ENCODE measurements around the gene GOLM1.
A peak's percentile ranks its signal among the peaks of the same experiment; 100 is the strongest.

GOLM1 gene

GRCh38 chr9:85995599-85995998 is 103.8 kb downstream of the GOLM1 start:
- TF ChIP-seq, protein P1, sequence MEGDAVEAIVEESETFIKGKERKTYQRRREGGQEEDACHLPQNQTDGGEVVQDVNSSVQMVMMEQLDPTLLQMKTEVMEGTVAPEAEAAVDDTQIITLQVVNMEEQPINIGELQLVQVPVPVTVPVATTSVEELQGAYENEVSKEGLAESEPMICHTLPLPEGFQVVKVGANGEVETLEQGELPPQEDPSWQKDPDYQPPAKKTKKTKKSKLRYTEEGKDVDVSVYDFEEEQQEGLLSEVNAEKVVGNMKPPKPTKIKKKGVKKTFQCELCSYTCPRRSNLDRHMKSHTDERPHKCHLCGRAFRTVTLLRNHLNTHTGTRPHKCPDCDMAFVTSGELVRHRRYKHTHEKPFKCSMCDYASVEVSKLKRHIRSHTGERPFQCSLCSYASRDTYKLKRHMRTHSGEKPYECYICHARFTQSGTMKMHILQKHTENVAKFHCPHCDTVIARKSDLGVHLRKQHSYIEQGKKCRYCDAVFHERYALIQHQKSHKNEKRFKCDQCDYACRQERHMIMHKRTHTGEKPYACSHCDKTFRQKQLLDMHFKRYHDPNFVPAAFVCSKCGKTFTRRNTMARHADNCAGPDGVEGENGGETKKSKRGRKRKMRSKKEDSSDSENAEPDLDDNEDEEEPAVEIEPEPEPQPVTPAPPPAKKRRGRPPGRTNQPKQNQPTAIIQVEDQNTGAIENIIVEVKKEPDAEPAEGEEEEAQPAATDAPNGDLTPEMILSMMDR (conservative IDR thresholded peaks at IDR 0.05; ENCODE audit: control insufficient read depth, insufficient read depth, low read depth, low read length): no peak
- DNase-seq (ENCODE audit: low read depth): no peak
- no peak overlapping the region for H3K4me3 ChIP-seq (ENCODE audit: control insufficient read depth, low read depth, low read length)

DNA sequence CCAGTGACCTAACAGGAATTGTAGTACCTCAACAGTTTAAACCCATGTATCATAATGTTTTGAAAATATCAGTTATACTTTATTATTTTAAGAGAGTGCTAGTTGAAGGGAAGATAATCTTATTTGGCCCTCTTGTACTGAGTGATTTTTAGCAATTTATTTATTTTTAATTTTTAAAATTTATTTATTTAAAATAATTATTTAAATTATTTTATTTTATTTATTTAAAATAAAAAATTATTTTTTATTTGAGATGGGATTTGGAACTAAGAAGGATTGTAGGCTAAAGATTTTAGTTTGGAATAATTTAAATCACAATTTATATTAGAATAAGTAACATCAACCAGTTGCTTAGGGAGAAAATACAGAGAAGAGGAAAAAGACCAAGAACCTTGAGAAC is 104.3 kb downstream of the GOLM1 start:
- TF ChIP-seq, protein P1 (conservative IDR thresholded peaks at IDR 0.05; ENCODE audit: control insufficient read depth, insufficient read depth, low read depth, low read length): no peak
- DNase-seq (ENCODE audit: low read depth): no peak

DNA sequence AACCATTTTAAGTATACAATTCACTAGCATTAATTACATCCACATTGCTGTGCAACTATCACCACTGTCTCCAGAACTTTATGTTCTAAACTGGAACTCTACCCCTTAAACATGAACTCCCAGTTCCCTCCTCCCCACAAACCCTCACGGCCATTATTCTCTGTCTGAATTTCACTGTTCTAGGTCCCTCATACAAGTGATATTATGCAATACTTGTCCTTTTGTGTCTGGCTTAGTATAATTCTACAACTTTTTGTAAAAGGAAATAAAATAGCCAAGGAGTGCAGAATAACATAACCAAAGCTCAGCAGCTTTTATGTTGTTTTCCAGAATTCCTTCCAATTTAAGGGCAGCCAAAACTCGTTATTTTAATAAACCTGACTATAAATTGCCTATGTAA is 105.2 kb downstream of the GOLM1 start:
- TF ChIP-seq, protein P1 (conservative IDR thresholded peaks at IDR 0.05; ENCODE audit: control insufficient read depth, insufficient read depth, low read depth, low read length): no peak
- H3K4me3 ChIP-seq (ENCODE audit: control insufficient read depth, low read depth, low read length): no peak overlapping the region
- DNase-seq (ENCODE audit: low read depth): no peak

More for the DNA sequence above, 104.3 kb downstream of the GOLM1 start:
- H3K4me3 ChIP-seq (ENCODE audit: control insufficient read depth, low read depth, low read length): no peak overlapping the region

DNA sequence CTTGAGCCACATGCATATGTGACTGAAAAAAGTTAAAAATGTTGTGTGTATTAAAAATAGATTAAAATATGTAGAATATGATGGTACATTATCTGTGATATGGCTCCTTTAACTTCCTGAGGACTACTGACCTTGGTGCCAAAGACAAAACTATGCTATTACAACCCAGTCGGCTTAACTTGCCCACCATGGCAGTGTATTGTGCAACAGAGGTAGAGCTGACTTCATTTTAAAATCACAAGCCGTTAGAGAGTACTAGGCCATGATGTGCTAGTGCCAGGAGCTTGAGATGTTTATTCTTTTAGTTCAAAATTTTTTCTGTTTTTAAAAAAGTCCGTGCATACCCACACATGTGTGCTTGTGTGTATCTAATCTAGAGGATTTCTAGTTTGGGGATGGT is 112.1 kb downstream of the GOLM1 start:
- no peak overlapping the region for H3K4me3 ChIP-seq (ENCODE audit: control insufficient read depth, low read depth, low read length)
- DNase-seq (ENCODE audit: low read depth): peak; percentile 1
- TF ChIP-seq, protein P1 (conservative IDR thresholded peaks at IDR 0.05; ENCODE audit: control insufficient read depth, insufficient read depth, low read depth, low read length): no peak

GRCh38 chr9:85984457-85984856 is 114.9 kb downstream of the GOLM1 start:
- TF ChIP-seq, protein P1 (conservative IDR thresholded peaks at IDR 0.05; ENCODE audit: control insufficient read depth, insufficient read depth, low read depth, low read length): no peak
- H3K4me3 ChIP-seq (ENCODE audit: control insufficient read depth, low read depth, low read length): no peak overlapping the region
- no peak for DNase-seq (ENCODE audit: low read depth)

GRCh38 chr9:85981369-85981768 is 118.0 kb downstream of the GOLM1 start:
- TF ChIP-seq, protein P1 (conservative IDR thresholded peaks at IDR 0.05; ENCODE audit: control insufficient read depth, insufficient read depth, low read depth, low read length): no peak
- no peak overlapping the region for H3K4me3 ChIP-seq (ENCODE audit: control insufficient read depth, low read depth, low read length)
- no peak for DNase-seq (ENCODE audit: low read depth)

DNA sequence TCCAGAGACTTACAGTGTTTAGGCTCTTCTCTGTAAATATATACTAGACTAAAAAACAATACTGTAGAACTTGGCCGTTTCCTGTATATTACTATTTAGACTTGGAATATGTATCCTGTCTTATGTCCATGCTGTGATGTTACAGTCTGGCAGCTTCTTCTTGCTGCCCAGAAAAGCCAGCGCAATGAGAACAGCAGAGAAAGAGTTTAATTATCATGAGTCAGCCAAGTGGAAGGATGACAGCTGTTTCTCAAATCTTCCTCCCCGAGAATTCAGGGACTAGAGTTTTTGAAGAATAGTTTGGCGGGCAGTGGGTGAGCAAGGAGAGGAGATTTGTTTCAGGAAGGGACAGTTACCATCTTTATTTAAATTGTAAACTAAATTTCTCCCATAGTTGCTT is 120.9 kb downstream of the GOLM1 start:
- H3K4me3 ChIP-seq (ENCODE audit: control insufficient read depth, low read depth, low read length): no peak overlapping the region
- peak; percentile 6 for DNase-seq (ENCODE audit: low read depth)
- TF ChIP-seq, protein P1 (conservative IDR thresholded peaks at IDR 0.05; ENCODE audit: control insufficient read depth, insufficient read depth, low read depth, low read length): no peak
